Retinal pigment epithelial cell (primary cell): ENCODE results near the gene INTU.

Experiments
- DNase-seq: peaks from one replicate; pipeline ENCODE4 v3.0.0-alpha.2; 2010; ENCODE audit warnings: low read depth
- H3K4me3 ChIP-seq: 2 replicates; pipeline ENCODE4 v1.5.1; 2011; ENCODE audit warnings: mild to moderate bottlenecking, low read length, control low read depth, moderate library complexity
- CTCF ChIP-seq: conservative IDR thresholded peaks from 2 replicates; pipeline ENCODE4 v1.5.1; 2011; ENCODE audit warnings: low read depth, low read length, control low read depth, inconsistent platforms

Gene INTU

GRCh38 chr4:127623797-127624083 is 9.0 kb upstream of the INTU start:
- no peak for DNase-seq
- no peak for TF ChIP-seq CTCF
- H3K4me3 ChIP-seq = peak overlapping the region; percentile 65

- no peak overlapping the region for H3K4me3 ChIP-seq
- no peak for DNase-seq
- no peak for TF ChIP-seq CTCF
These were observed 8.6 kb upstream of the INTU start for GRCh38 chr4:127624173-127624572.

- no peak for TF ChIP-seq CTCF
- no peak for DNase-seq
- no peak overlapping the region for H3K4me3 ChIP-seq
These were observed 3.4 kb upstream of the INTU start for GRCh38 chr4:127629371-127629770.

DNA sequence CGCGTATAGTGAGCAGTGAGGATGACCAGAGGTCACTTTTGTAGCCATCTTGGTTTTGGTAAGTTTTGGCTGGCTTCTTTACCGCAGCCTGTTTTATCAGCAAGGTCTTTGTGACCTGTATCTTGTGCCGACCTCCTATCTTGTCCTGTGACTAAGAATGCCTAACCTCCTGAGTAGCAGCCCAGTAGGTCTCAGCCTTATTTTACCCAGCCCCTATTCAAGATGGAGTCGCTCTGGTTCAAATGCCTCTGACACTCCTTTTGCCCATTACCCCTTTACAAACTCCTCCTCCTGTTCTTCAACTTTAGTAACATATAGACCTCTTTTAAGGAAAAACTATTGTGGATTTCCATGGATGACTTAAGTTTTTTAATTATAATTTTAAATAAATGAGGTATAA is 2.6 kb upstream of the INTU start:
- TF ChIP-seq CTCF = no peak
- no peak overlapping the region for H3K4me3 ChIP-seq
- no peak for DNase-seq

DNA sequence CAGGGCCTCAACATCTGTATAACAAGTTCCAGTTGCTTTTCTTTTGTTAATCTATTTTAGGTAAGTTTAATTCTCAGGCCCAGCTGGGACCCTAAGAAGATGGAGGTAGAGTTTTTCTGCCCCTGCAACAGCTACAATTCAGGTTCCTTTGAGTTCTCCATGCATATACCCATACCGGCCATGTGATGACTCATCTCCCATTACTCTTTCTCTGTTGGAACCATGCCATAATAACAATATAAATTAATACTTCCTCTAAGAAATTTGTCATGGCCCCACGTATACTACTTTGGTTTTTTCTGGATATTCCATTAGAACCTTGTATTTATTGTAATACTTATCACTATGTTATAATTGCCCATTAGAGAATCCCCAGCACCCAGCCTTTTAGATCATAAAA is 1.3 kb upstream of the INTU start:
- H3K4me3 ChIP-seq = no peak overlapping the region
- DNase-seq = no peak
- no peak for TF ChIP-seq CTCF

DNA sequence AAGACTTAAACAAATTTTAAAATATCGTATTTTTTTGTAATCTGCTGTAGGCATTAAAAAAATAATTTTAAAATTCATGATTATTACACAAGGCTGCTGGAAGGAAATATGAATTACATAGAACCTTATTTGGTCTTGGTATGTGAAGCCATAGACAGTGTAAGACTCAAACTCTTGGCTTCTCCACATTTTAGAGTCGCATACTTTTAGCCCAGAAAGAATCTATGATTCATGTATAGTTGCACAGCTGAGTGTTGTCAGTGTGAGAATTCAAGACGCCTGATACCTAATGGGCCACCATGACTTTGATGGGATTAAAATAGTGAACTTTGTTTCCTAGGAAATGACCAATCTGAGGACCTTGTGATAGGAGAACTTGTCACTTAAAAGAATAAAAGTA is 1.4 kb downstream of the INTU start:
- no peak for TF ChIP-seq CTCF
- peak; percentile 32 for DNase-seq
- H3K4me3 ChIP-seq = no peak overlapping the region

- no peak for DNase-seq
- no peak for TF ChIP-seq CTCF
- H3K4me3 ChIP-seq = no peak overlapping the region
These were observed 8.8 kb downstream of the INTU start for GRCh38 chr4:127641524-127641923.
